GM12878 (cell line): Measurements from ENCODE around the gene HSP90AA1. TPM values are rescaled to one million over a fixed set of nuclear protein-coding genes. Genes with fewer than 3 reads are reported as not detected.

ENCODE experiments used
- ATAC-seq: fragments of 200-7000 bp; cut with Tn5 transposase; 3 replicates; pipeline ENCODE4 v1.9.1; 2020; ENCODE audit warnings: mild to moderate bottlenecking, moderate library complexity
- BruUV-seq: library from RNA; stranded (reverse); fragments of 400-500 nt; replicated peaks from 2 replicates; lab custom pipeline; 2021; lab: Mats Ljungman, UMichigan
- CTCF ChIA-PET: fragments of 300-600 bp; sonication (Branson Sonifier 250); formaldehyde crosslinking; extraction: SDS; loops from one replicate; lab custom pipeline; 2021; ENCODE audit warnings: inconsistent platforms; lab: Yijun Ruan, JAX
- POLR2A ChIA-PET: fragments of 350-600 bp; formaldehyde crosslinking; extraction: SDS; loops from one replicate; lab custom pipeline; 2021; ENCODE audit warnings: inconsistent platforms; lab: Charles Lee
- RAD21 ChIA-PET: fragments of 300-600 bp; sonication (Branson Sonifier 250); formaldehyde crosslinking; loops from one replicate; lab custom pipeline; 2023; ENCODE audit warnings: antibody characterized with exemption; ENCODE audit not compliant: unreplicated experiment; lab: Charles Lee
- SMC1A ChIA-PET: fragments of 300-600 bp; sonication (Branson Sonifier 250); formaldehyde crosslinking; loops from one replicate; lab custom pipeline; 2023; ENCODE audit not compliant: unreplicated experiment, uncharacterized antibody; lab: Charles Lee
- DNase-seq: peaks from one replicate; pipeline ENCODE4 v3.0.0-alpha.2; 2011; ENCODE audit warnings: low read depth, low spot score
- FAIRE-seq: peaks from 3 replicates; lab custom pipeline; 2011; peaks lifted over from hg19 to GRCh38; lab: Jason Lieb, UNC
- H2AFZ ChIP-seq: 2 replicates; pipeline ENCODE4 v1.6.0; 2011; ENCODE audit warnings: low read depth, low read length, control low read depth; ENCODE audit not compliant: control insufficient read depth
- H3K27ac ChIP-seq: 2 replicates; pipeline ENCODE4 v1.5.1; 2011; ENCODE audit warnings: control low read depth; ENCODE audit not compliant: control insufficient read depth, insufficient read depth
- H3K27me3 ChIP-seq, 2 experiments: replicated peaks in 1 of 2; 2 replicates each; pipeline versions ENCODE4 v1.6.0 to v1.6.1; 2011; ENCODE audit warnings: low read length in 1 of 2; ENCODE audit not compliant: control insufficient read depth in 2 of 2, insufficient read depth in 2 of 2
- H3K36me3 ChIP-seq, 2 experiments: 2 replicates each; pipeline ENCODE4 v1.5.1; 2011; ENCODE audit warnings: low read length in 1 of 2; ENCODE audit not compliant: control insufficient read depth in 2 of 2, insufficient read depth in 2 of 2
- H3K4me1 ChIP-seq: 2 replicates; pipeline ENCODE4 v1.6.1; 2011; ENCODE audit warnings: mild to moderate bottlenecking, low read length, moderate library complexity, mixed read lengths; ENCODE audit not compliant: control insufficient read depth, insufficient read depth
- H3K4me2 ChIP-seq: 2 replicates; pipeline ENCODE4 v1.6.0; 2011; ENCODE audit warnings: control low read depth; ENCODE audit not compliant: control insufficient read depth, insufficient read depth
- H3K4me3 ChIP-seq: fragments of 200-600 bp; sonication (generic); 2 replicates; pipeline ENCODE4 v1.5.1; 2016
- H3K79me2 ChIP-seq: 2 replicates; pipeline ENCODE4 v1.6.0; 2011; ENCODE audit warnings: low read length; ENCODE audit not compliant: control insufficient read depth, insufficient read depth
- H3K9ac ChIP-seq: 2 replicates; pipeline ENCODE4 v1.8.0; 2011; ENCODE audit warnings: low read length, control low read depth, mixed read lengths; ENCODE audit not compliant: control insufficient read depth, insufficient read depth
- H3K9me3 ChIP-seq: replicated peaks from 3 replicates; pipeline ENCODE4 v1.5.1; 2011; ENCODE audit warnings: mild to moderate bottlenecking, low read length; ENCODE audit not compliant: control insufficient read depth, insufficient read depth
- H4K20me1 ChIP-seq: 2 replicates; pipeline ENCODE4 v1.6.0; 2011; ENCODE audit not compliant: control insufficient read depth, insufficient read depth
- BHLHE40 ChIP-seq, 2 experiments: fragments of 450-650 bp in 1 of 2; IDR thresholded peaks; 2 replicates each; pipeline ENCODE4 v1.6.1; 2011 to 2017; ENCODE audit warnings: low read depth in 2 of 2, borderline replicate concordance in 1 of 2, improper control_type of control experiment in 1 of 2, low read length in 1 of 2, mild to moderate bottlenecking in 1 of 2
- CEBPB ChIP-seq, 2 experiments: fragments of 150-350 bp in 1 of 2; IDR thresholded peaks; 2 replicates each; pipeline ENCODE4 v1.6.1; 2012 to 2014; ENCODE audit warnings: low read depth in 2 of 2, low read length in 2 of 2, borderline replicate concordance in 1 of 2, inconsistent platforms in 1 of 2
- GABPA ChIP-seq: IDR thresholded peaks from 2 replicates; pipeline ENCODE4 v1.6.1; 2014; ENCODE audit warnings: antibody characterized with exemption, low read depth, mild to moderate bottlenecking, inconsistent platforms
- HDAC6 ChIP-seq: fragments of 200-600 bp; sonication (generic); IDR thresholded peaks from one replicate; pipeline ENCODE4 v1.8.0; 2017; ENCODE audit warnings: antibody characterized with exemption; ENCODE audit not compliant: unreplicated experiment
- IRF3 ChIP-seq: fragments of 450-650 bp; IDR thresholded peaks from 2 replicates; pipeline ENCODE4 v1.6.1; 2014; ENCODE audit warnings: mild to moderate bottlenecking
- JUND ChIP-seq: IDR thresholded peaks from 2 replicates; pipeline ENCODE4 v1.6.1; 2012; ENCODE audit warnings: low read depth, mild to moderate bottlenecking, low read length, improper control_type of control experiment, moderate library complexity
- KDM1A ChIP-seq: fragments of 200-600 bp; sonication (generic); IDR thresholded peaks from 2 replicates; pipeline ENCODE4 v1.6.1; 2016; ENCODE audit warnings: borderline replicate concordance
- MEF2A ChIP-seq: IDR thresholded peaks from 2 replicates; pipeline ENCODE4 v1.6.1; 2011; ENCODE audit warnings: low read depth, mild to moderate bottlenecking, low read length, moderate library complexity; ENCODE audit not compliant: insufficient read depth
- POU2F2 ChIP-seq: IDR thresholded peaks from 3 replicates; pipeline ENCODE4 v1.6.1; 2011; ENCODE audit warnings: low read depth, mild to moderate bottlenecking, low read length, borderline replicate concordance
- RCOR1 ChIP-seq: conservative IDR thresholded peaks from 2 replicates; pipeline ENCODE4 v1.6.1; 2012; ENCODE audit warnings: low read depth, low read length, improper control_type of control experiment
- RELA ChIP-seq: fragments of 450-650 bp; IDR thresholded peaks from 2 replicates; pipeline ENCODE4 v1.8.0; 2014; ENCODE audit warnings: borderline replicate concordance; ENCODE audit not compliant: partially characterized antibody
- TARDBP ChIP-seq: IDR thresholded peaks from 2 replicates; pipeline ENCODE4 v1.6.1; 2016; ENCODE audit warnings: borderline replicate concordance
- TBL1XR1 ChIP-seq: IDR thresholded peaks from 2 replicates; pipeline ENCODE4 v1.6.1; 2012; ENCODE audit warnings: low read depth, low read length, improper control_type of control experiment
- TCF12 ChIP-seq: IDR thresholded peaks from 2 replicates; pipeline ENCODE4 v1.6.1; 2011; ENCODE audit warnings: low read depth, mild to moderate bottlenecking, low read length
- YBX1 ChIP-seq: fragments of 450-650 bp; IDR thresholded peaks from 2 replicates; pipeline ENCODE4 v1.6.1; 2016; ENCODE audit warnings: antibody characterized with exemption
- YY1 ChIP-seq: IDR thresholded peaks from 2 replicates; pipeline ENCODE4 v1.6.1; 2011; ENCODE audit warnings: low read depth, mild to moderate bottlenecking, low read length
- ZNF622 ChIP-seq: fragments of 450-650 bp; IDR thresholded peaks from 2 replicates; pipeline ENCODE4 v1.6.1; 2017; ENCODE audit warnings: mild to moderate bottlenecking, inconsistent platforms
- ZSCAN29 ChIP-seq: fragments of 450-650 bp; IDR thresholded peaks from 2 replicates; pipeline ENCODE4 v1.6.1; 2017; ENCODE audit warnings: mild to moderate bottlenecking, moderate library complexity
- ZZZ3 ChIP-seq: IDR thresholded peaks from 2 replicates; pipeline ENCODE4 v1.6.1; 2011; ENCODE audit warnings: low read depth; ENCODE audit not compliant: control insufficient read depth, insufficient read length
- WGBS: methylation state at CpG from one replicate; pipeline ENCODE4 v1.1.6; 2016; ENCODE audit warnings: low lambda C conversion rate; ENCODE audit not compliant: insufficient replicate concordance, insufficient coverage; ENCODE audit errors: missing lambda C conversion rate; 5-methylcytosine and 5-hydroxymethylcytosine counted together
- in situ Hi-C: fragments of 300-500 bp; cut with MboI; formaldehyde crosslinking; loops from 9 replicates; pipeline ENCODE4 v1.14.3; 2018; ENCODE audit warnings: mixed read lengths
- intact Hi-C: fragments of 100-400 bp; cut with micrococcal nuclease; formaldehyde crosslinking; loops from one replicate; pipeline ENCODE4 v1.14.2; 2022; ENCODE audit not compliant: unreplicated experiment
- polyA plus RNA-seq, 11 experiments: library from polyadenylated mRNA; depleted of rRNA in 4 of 11; unstranded in 6 of 11; stranded (reverse) in 5 of 11; fragments of >200 nt; fragmentation: Nextera tagmentation in 4 of 11; fragmentation: Illumina TruSeq in 1 of 11; extraction: Ambion mirVana in 4 of 11; extraction: Trizol in 1 of 11; gene quantifications; 1 replicate in 1 of 11; 2 replicates in 10 of 11; pipeline versions ENCODE4 v1.2.1 to v1.2.3, GENCODE V29; 2011 to 2016; ENCODE audit warnings: inconsistent platforms in 2 of 11, missing spikeins in 2 of 11, low read depth in 1 of 11
- total RNA-seq, 4 experiments: library from RNA; depleted of rRNA in 3 of 4; stranded (reverse); fragments of >200 nt in 3 of 4; fragmentation: Illumina TruSeq in 1 of 4; extraction: Trizol in 1 of 4; gene quantifications; 2 replicates each; pipeline versions ENCODE4 v1.2.1 to v1.2.3, GENCODE V29; 2013 to 2021

Gene HSP90AA1
- total and polyA plus RNA-seq, 10 of the 15 experiments (the other 5 are each of a cell fraction or from before 2014, with no cell fraction given), result 262 to 1,315 (median 635) TPM

GRCh38 chr14:102092806-102093205, 6.0 kb upstream of the HSP90AA1 start:
- intact Hi-C loops, result no loop called here
- Histone ChIP-seq H3K9ac (no peak overlapping the region), H3K4me1 (peaks cover 9% of the 10 kb centered on the region), H3K27ac (no peak overlapping the region), H4K20me1 (no peaks in the 10 kb centered on the region), H2AFZ (no peak overlapping the region), H3K27me3 (no peaks in the 10 kb centered on the region), H3K4me2 (no peak overlapping the region), H3K9me3 (no peaks in the 10 kb centered on the region), H3K4me3 (no peak overlapping the region), H3K36me3 (no peaks in the 10 kb centered on the region), H3K79me2 (peaks cover 7% of the 10 kb centered on the region)
- 83% methylated on average over 10 of the region's 10 CpGs for WGBS
- ChIA-PET CTCF (interaction anchor here (0.6 to 1.0 kb wide), 2 partner anchors 249 to 322 kb away, joined by 3 read pairs; no protein-coding TSS in a partner anchor), SMC1A (no interaction called here), RAD21 (interaction anchor here (0.7 kb wide), 1 partner anchor 385 kb away, joined by 3 read pairs; no protein-coding TSS in a partner anchor), POLR2A (no interaction called here)
- in situ Hi-C loops, result no loop called here
- FAIRE-seq, result no peak
- ATAC-seq, result no peak
- BruUV-seq, result no TSS peak
- DNase-seq, result no peak
- TF ChIP-seq ZZZ3 (no peak), YBX1 (no peak), ZSCAN29 (no peak), GABPA (no peak), YY1 (no peak), POU2F2 (no peak), ZNF622 (no peak), CEBPB (IDR thresholded peaks at IDR 0.05; ENCODE audit: borderline replicate concordance in 1 of 2, low read depth in 2 of 2, low read length in 2 of 2) (no peak), RELA (no peak), RCOR1 (no peak), IRF3 (no peak), MEF2A (no peak), TARDBP (no peak), TBL1XR1 (no peak), TCF12 (no peak), KDM1A (no peak), HDAC6 (no peak), JUND (no peak), BHLHE40 (IDR thresholded peaks at IDR 0.05; ENCODE audit: borderline replicate concordance in 1 of 2, low read depth in 2 of 2, low read length in 1 of 2) (no peak)
